Suppressor macrophage treated with lipopolysaccharide for 1 hour (primary cell): ENCODE data around the gene PACSIN3.

ENCODE experiments used
- DNase-seq, 3 donors: peaks; one replicate each; pipeline ENCODE4 v3.0.0-alpha.2; 2020 to 2022

Gene PACSIN3

DNA sequence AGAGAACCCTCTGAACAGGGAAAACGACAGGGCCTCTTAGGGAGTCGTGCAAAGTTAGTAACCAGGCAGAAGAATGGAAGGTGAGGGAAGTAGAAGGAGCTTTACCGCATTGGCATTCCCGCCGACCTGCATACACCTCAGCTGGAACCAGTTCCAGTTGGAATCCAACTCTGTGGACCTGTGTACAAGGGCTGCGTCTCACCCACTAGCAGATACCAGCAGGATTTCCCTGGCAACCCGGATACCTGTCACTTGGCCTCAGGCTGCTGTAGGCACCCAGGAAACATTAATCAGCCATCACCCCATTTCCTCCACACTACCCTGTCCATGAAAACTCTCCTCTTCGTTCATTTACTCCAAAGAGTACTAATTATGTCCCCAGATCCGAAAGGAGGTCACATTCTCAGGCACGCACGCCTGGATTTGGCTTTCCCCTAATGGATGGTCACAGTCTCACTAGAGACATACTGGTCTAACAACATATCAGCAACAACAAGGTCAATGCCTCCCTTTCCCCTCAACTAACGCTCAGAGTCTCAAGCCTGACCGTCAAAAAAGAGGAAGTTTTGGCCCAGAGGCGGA is 10.4 kb downstream of the PACSIN3 start:
- peak; percentile 71 to 80 (median 76) for DNase-seq

DNA sequence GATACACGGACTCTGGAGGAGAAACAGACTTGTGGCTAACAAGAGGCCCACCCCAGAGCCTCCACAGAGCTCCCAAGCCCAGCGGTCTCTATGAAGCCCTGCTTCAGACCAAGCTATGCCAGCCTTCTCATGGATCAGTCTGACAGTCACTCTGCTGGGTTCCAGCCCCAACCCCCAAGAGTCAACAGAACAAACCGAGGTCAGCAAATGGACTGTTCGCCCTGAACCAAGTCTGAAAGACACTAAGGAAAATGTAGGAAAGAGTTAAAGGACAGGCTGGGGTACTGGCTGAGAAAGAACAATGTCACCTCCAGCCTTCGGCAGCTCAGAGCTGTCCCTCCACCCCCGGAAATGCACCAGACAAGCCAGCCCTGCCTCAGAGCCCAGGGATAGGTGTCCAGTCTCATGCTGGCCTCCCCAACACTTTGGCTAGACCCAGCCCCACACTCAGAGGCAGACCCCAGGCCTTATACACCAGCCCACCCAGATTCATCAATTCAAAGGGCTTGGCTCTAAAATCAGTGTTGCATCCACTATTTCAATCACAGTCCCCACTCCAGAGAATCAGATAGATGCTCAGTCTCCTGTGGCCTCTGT is 13.4 kb downstream of the PACSIN3 start:
- no peak for DNase-seq

DNA sequence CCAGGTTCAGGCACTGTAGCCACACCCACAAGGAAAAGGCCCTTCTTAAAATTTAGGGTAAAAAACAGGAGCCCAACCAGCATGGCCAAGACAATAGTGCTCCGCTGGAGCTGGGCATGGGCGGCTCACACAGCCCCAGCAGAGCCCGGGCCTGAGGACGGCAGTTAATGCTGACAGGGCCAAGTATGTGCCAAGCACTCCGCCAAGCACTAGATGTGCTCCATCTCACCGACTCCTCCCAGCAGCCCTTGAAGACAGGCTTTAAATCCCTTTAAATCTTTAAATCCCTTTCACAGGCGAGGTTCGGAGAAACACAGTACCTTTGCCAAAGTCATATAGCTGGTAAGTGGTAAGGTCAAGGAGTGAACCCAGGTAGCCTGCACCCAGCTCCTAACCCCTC is 14.4 kb downstream of the PACSIN3 start:
- no peak for DNase-seq

DNA sequence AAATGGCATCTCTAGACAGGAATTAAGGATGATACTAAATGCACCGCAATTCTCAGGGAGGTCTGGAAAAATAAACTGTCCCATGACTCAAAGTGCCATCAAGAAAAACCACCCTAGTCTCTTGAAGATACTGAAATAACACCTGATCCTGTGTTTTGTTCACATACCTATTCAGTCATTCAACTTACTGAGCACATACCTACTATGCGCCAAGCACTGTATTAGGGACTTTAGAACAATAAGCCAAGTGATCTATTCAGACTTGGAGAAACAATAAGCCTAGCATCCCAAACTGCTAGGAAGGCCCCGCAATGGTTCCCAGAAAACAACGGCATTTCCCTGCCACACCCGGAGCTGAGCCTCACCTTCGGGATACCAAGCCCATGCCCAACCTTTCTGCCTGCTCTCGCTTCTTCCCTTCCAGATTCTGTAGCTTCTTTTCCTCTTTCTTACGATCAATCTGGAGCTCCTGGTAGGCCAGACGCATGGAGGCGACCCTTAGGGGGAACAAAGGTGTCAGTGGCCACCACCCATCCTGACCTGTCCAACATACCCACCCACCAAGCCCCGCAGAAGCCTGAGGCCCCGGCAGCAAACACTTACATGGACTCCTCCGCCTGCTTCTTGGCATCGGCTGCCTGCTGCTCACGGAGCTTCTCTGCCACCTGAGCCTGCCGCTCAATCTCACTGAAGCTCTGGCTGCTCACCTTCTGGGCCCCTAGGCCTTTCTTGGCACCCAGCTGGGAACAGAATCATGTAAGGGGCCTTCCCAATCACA is 15.0 kb downstream of the PACSIN3 start:
- DNase-seq: no peak

DNA sequence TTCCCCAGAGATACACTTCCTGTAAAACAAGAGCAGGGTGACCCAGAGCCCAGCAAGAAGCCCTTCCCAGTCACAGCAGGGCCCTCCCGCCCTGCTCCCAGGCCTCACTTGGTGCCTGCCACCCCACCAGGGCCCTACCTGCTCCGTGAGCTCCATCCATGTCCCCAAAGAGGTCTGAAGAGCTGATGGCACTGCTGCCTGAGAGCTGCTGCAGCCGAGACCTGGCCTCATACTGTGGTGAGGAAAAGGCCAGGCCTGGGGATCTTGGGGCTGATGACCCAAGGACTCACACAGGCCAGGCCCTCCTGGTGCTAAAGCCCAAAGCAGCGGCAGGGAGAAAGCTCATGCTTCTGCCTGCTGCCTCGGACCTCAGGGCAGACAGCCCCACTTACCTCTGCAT is 19.9 kb downstream of the PACSIN3 start:
- no peak for DNase-seq

DNA sequence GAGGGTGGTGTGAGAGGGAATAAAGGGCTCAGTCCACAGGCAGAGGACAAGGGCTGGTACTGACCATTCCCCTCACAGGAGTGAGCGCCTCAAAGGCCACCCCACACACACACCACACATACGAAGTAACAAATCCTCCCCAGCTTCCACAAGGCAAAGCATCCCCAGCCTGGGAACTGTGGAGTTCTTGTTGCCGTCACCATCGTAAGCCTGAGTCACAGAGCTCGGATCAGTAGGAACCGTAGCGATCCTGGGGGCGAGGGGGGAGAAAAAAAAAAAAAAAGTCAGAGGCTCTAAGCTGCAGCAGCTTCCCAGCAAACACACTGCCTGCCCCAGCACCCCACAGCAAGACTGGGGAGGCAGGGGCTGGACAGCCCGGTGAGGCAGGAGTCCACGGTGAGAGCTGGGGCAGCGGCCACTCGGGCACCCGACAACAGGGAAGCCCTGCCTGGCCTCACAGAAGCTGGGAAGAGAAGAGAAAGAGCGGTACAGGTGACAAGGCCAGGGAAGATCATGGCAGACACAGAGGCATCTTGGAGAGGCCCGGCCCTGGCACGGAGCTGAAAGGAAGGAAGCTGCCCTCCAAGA is 20.9 kb downstream of the PACSIN3 start:
- no peak for DNase-seq

DNA sequence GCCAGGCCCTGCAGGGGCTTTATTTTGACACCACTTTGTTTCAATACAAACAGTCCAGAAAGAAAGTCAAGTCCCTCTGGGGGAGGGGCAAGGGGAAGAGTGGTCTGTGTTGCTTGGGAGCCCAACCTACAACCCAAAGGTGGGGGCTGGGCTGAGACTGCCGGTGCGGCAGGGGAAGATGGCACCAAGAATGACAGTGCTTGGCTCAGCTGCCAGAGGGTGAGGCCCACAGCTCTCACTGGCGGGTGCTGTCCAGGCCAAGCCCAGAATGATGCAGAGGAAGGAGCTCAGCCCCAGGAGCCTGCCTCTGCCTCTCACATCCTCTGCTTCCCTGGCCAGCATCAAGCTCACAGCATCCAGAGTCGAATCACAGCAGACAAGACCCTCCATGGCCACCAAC is 21.9 kb downstream of the PACSIN3 start:
- no peak for DNase-seq

DNA sequence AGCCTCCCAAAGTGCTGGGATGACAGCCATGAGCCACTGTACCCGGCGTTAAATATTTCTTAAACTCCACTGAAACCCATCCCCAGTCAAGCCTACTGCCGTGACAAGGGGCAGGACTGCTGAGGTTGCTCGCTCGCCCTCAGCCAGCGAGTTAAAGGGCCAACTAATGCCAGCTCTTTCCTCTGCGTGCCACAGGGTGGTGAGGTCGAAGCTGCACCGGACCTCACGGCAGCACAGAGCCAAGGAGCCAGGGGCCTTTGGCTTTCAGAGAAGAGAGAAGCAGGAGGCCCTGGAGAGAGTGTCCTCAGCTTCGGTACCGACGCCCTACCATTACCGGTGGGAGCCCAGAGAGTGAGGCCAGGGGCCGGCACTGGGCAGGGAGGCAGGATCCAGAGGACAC is 22.3 kb downstream of the PACSIN3 start:
- no peak for DNase-seq

DNA sequence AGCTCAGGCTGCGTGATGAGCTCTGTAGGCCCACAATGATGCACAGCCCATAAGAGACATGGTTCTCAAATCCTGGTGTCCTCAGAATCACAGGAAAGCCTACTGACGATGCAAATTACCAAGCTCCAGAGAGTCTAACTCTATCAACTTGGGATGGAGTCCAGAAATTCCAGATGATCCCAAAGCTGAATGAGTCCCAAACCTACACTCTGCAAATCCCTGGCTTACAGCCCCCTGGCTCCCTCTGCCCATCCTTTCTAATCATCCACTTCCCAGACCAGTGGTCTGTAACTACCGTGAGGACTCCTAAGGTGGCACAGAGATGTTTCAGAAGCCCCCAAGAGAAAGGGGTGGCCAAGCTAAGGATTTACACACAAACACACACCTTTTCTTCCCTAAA is 23.0 kb downstream of the PACSIN3 start:
- no peak for DNase-seq

DNA sequence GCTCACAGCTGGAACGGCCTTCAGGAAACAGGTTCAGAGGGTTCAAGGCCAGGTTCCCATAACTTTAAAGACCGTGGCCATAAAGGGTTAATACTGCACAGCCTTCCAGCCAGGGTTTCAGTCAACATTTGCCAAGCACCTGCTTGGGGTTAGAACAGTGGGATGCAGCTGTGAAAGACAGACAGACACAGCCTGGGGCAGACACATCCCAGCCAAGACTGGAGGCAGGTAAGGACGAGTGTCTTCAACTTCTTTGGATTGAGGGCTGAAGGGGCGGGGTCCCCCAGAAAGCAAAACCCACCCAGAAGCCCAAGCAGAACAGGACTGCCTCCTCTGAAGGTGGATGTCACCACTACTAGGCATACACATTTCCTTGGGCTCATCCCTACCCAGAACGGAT is 23.8 kb downstream of the PACSIN3 start:
- no peak for DNase-seq

DNA sequence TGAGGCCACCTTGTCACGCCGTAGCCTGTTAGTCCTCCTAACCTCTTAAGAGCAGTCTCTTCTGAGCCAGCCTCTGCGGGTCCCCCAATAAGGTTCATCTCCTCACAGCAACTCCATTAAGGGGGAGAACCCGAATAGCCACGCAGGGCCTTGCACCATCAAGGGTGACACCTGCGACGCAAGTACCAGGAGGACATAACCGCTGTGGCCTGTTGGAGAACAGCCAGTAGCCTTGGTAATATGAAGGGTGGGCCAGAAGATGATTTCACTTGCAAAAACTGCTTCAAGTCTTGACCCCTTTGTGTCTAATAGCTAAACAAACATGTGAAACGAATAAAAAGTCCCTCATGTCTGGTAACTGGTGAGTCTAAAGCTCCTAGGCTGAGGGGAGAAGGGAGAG is 24.3 kb downstream of the PACSIN3 start:
- DNase-seq: no peak

DNA sequence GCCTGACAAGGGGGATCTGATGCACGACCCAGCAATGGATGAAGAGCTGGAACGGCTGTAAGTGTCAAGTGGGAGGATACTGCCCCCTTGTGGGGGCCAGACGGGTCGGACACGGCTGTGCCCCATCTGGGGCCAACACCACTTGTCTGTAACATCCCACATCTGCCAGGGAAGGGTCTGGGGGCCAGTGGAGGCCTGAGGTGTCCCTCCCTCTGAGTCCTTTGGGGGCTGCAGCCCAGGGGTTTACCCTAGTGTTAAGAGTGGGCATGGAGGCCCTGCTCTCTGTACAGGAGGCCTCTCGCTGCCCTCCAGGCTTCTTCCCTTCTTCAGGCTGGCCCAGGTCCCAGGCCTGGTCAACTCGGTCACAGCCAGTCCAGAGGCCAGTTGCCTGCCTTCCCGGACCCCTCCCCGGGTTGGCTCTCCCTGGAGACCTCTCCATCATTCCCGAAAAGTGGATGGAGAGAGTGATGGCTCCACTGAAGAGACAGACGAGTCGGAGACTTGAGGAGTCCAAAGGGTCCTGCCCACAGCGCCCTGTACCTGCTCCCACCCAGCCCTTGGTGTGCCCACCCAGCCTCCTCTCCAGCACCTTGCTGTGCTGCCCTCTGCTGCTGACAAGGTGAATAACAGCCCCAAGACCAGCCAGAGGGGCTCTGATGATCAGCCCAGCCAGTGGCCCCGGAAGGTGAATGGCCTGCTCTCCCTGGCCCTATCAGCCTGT is 24.9 kb downstream of the PACSIN3 start:
- DNase-seq: peak; percentile 76 to 82 (median 77)

DNA sequence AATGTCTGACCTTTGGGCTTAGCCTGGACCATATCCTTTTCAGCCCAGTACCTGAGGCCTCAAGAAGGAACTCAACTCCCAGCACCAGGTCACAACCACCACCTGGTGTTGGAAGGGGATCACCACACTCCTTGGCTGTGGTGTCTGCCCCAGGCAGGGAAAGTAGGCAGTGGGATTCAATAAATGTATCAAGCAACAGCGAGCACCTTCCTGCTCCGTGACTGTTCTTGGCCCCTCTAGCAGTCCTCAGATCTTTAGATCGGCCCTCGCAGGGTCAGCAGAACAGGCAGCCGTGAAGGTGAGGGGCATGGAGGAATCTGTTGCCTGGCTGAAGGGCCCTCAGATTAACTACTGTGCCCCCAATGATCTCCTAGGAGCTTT is 25.5 kb downstream of the PACSIN3 start:
- no peak for DNase-seq

DNA sequence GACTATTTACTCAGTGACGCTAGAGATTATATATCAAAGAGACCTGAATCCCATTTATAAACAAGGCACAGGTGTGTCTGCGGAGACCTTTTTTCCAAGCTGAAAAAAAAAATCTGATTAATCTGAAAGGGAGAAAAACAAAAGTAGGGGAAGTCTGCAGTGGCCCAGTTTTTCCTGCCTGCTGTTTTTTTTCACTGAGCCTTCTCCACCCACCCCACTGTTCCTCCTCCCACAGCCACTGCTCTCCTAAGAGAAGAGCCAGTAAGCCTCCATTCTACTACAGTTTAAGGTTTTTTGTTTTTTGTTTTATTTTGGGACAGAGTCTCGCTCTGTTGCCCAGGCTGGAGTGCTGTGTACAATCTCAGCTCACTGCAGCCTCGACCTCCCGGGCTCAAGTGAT is 28.0 kb downstream of the PACSIN3 start:
- DNase-seq: no peak

DNA sequence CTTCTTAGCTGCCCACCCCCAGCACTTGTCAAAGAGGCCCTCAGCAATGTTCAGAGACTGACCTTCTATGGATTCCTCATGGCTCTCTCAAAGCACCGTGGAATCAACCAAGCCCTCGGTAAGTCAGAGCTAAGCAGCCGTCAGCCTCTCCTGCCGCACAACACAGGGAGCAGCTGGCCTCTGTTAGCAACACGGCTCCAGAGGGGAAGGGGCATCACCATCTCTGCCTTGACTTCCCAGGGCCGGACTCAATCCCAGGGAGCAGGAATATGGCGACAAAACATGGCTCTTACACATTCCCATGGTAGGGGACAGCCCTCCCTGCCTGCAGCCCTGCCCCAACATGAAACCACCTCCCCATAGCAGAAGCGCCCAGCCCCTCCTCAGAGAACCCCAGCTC is 28.4 kb downstream of the PACSIN3 start:
- DNase-seq: no peak

DNA sequence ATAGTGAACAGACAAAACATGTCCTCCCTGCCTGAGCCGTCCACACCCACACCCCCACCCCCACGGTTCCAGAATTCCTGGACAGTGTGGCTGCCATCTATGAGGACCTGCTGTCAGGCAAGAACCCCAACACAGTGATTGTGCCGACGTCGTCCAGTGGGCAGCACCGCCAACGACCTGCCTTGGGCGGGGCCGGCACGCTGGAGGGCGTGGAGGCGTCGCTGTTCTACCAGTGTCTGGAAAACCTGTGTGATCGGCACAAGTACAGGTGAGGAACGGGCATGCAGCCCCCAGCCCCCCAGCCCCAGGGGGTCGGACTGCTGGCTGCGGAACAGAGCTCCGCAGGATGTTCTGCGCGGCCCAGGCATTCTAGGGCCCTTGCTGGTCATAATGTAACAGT is 29.3 kb downstream of the PACSIN3 start:
- no peak for DNase-seq

DNA sequence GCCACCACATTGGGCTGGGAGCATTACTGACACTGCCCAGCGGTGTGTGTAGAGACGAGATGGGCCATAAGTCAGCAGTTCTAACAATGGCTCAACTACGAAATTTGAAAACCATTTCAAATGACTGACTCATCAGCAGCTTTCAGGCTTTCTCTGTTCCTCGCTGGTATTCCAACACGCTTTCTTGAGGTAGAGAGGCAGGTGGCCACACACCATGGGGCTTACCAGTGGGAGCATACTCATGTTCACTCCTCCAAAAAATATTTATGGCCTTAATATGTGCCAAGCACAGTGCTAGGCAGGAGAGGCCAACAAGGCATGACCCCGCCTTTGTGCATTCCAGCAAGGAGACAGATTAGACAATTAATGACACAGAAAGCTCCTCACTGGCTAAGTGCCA is 29.9 kb downstream of the PACSIN3 start:
- no peak for DNase-seq

DNA sequence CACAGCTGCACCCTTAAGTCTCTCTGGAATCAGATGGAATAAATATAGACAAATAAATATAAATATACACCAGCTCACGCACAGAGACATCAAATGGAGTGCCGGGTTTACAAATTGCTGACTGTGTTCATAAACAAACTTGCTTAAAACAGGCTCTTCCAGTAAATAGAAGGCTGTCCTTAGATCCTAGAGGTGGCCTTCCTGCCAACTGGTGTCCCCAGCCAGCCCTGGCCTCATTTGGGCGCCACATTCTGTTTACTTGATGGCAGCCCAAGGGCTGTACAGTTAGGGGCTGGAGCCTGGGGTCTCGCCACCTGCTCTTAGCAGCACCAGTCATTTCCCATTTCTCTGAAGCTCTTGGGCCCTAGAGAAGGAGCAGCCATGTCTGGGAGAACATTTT is 30.4 kb downstream of the PACSIN3 start:
- no peak for DNase-seq

DNA sequence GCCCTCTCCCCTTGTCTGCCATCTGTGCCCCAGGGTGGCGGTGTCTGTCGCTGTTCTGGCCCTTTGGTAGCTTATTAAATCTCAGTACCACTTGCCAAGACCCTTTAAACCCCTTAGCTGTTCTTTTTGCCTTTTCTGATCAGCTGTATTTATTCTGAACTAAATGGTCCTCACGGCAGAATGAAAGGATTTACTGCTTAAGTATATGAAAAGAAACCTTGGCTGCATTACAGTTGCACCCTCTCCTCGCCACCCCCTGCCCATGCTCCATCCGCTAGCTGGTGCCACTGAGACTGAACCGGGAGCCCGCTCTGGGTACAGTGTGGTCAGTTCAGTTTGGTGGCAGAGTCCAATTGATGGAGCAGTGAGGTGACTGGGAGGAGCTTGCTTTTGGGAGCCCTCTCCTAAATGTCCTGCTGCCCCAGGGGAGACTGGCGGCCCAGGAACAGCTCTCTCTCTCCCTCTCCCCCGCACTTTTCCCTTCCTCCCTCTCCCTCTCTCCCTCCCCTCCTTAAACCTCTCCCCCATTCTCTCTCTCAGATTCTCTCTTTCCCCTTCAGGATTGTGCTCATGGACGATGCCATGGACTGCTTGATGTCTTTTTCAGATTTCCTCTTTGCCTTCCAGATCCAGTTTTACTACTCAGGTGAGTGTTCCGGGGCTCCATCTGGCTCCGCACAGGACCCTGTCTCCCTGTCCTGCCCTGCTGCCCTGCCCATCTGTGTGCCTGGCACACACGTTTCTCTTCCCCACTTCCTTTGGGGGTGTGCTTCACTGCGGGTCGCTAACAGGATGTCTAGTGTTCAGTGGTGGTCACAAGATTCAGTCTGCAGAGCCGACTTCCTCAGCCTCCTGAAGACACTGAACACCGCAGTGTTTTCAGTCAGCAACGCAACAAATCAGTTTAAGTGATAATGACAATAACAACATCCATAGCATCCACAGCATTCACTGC is 31.3 kb downstream of the PACSIN3 start:
- DNase-seq: no peak

DNA sequence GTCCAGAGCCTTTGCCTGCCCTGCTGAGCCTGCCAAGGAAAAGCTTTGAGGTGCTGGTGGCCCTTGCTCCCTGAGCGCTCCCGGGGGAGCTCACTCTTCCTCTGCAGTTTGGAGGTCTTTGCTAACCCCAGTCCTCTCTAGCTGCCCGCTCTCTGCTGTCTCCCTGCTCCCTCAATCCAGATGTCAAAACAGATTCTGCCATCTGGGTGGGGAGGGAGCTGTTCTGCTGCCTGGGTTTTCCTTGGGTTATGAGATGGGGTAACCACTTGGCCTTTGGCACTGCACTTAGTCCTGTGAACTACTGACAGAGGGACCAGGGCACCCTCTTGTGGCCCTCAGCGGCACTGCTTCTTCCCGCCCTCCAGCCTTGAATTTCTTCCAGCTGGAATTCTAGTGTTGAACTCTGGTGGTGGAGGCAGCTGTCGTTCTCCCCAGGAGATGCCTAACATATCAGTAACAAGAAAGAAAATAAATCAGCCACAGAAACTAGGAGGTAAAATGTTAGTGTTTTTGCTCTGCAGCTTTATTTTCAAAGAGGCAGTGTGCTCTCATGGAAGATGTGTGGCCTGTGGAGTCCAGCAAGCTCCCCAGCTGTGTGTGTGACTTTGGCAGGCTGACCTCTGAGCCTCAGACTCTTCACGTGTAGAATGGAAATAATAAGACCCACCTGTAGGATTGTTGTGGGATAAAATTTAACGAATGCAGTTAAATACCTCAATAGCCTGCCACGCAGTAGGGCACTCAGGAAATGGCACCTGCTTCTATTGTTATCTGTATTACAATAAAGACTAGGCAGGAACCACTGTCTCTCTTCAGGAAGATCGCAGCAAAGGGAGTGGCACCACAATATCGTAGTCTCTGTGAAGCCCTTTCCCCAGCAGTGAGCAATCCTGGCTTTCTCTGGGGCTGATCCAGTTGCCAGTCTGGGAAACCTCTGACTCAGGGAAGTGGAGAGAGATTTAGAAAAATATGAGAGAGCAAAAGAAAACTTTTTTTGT is 33.0 kb downstream of the PACSIN3 start:
- DNase-seq: peak; percentile 76 to 83 (median 81)
